HCT116 (cell line): ENCODE data around the gene ABHD12. TPM values are rescaled to one million over a fixed set of nuclear protein-coding genes. Genes with fewer than 3 reads are reported as not detected.

Source experiments
- ATAC-seq: fragments of 200-7000 bp; cut with Tn5 transposase; 2 replicates; pipeline ENCODE4 v1.9.1; 2020; ENCODE audit warnings: mild to moderate bottlenecking, moderate library complexity
- BruUV-seq: library from RNA; stranded (reverse); fragments of 400-500 nt; replicated peaks from 2 replicates; lab custom pipeline; 2021; lab: Mats Ljungman, UMichigan
- CTCF ChIA-PET: fragments of 300-600 bp; sonication (Branson Sonifier 250); formaldehyde crosslinking; loops from one replicate; lab custom pipeline; 2021; ENCODE audit warnings: antibody characterized with exemption; lab: Charles Lee
- POLR2A ChIA-PET: fragments of 300-600, 350-600 bp; sonication (Branson Sonifier 250); formaldehyde crosslinking; loops from one replicate; lab custom pipeline; 2021; ENCODE audit warnings: antibody characterized with exemption; lab: Charles Lee
- RAD21 ChIA-PET, 2 experiments: fragments of 300-600 bp; sonication (Branson Sonifier 250); formaldehyde crosslinking; loops; one replicate each; lab custom pipeline; 2023; ENCODE audit warnings: low total read pairs in 2 of 2; ENCODE audit not compliant: uncharacterized antibody in 2 of 2, unreplicated experiment in 2 of 2, low non-redundant PET in 1 of 2; lab: Charles Lee
- DNase-seq: peaks from one replicate; pipeline ENCODE4 v3.0.0-alpha.2; 2010; ENCODE audit warnings: low read depth, low spot score
- H2AFZ ChIP-seq: fragments of 200-600 bp; shearing (Covaris generic), sonication (generic); 2 replicates; pipeline ENCODE4 v1.6.1; 2017; ENCODE audit warnings: low read depth, mixed run types, mixed read lengths, antibody characterized with exemption, low read length; ENCODE audit not compliant: poor library complexity, severe bottlenecking
- H3K27ac ChIP-seq: 2 replicates; pipeline ENCODE4 v1.5.1; 2012; ENCODE audit warnings: low read depth, low read length
- H3K27me3 ChIP-seq: fragments of 200-600 bp; sonication (generic); 2 replicates; pipeline ENCODE4 v1.6.1; 2016; ENCODE audit warnings: mixed run types, low read length, mixed read lengths; ENCODE audit not compliant: insufficient read depth
- H3K36me3 ChIP-seq, 2 experiments: fragments of 200-500 bp in 1 of 2; fragments of 200-600 bp in 1 of 2; sonication (Bioruptor generic) in 1 of 2; sonication (generic) in 1 of 2; 2 replicates each; pipeline versions ENCODE4 v1.5.1 to v1.6.1; 2014 to 2016; ENCODE audit warnings: low read length in 2 of 2, inconsistent platforms in 1 of 2, mixed read lengths in 1 of 2, mixed run types in 1 of 2; ENCODE audit not compliant: insufficient read depth in 2 of 2, control insufficient read depth in 1 of 2
- H3K4me1 ChIP-seq, 2 experiments: fragments of 200-600 bp in 1 of 2; sonication (generic) in 1 of 2; 2 replicates each; pipeline versions ENCODE4 v1.5.1 to v1.6.1; 2012 to 2017; ENCODE audit warnings: low read length in 2 of 2, inconsistent platforms in 1 of 2, mild to moderate bottlenecking in 1 of 2, mixed read lengths in 1 of 2, mixed run types in 1 of 2, moderate library complexity in 1 of 2; ENCODE audit not compliant: insufficient read depth in 2 of 2, control insufficient read depth in 1 of 2
- H3K4me2 ChIP-seq: fragments of 200-600 bp; sonication (generic); 2 replicates; pipeline ENCODE4 v1.6.1; 2017; ENCODE audit warnings: mixed run types, low read length, mixed read lengths
- H3K4me3 ChIP-seq, 2 experiments: fragments of 200-600 bp in 1 of 2; sonication (generic) in 1 of 2; replicated peaks in 1 of 2; 2 replicates each; pipeline ENCODE4 v1.5.1; 2011 to 2016; ENCODE audit warnings: low read length in 2 of 2, control low read depth in 1 of 2, low read depth in 1 of 2, mild to moderate bottlenecking in 1 of 2, mixed read lengths in 1 of 2, mixed run types in 1 of 2
- H3K79me2 ChIP-seq: fragments of 200-600 bp; sonication (generic); 2 replicates; pipeline ENCODE4 v1.6.1; 2017; ENCODE audit warnings: mild to moderate bottlenecking, mixed run types, low read length, moderate library complexity, mixed read lengths; ENCODE audit not compliant: insufficient read depth
- H3K9ac ChIP-seq: fragments of 200-600 bp; sonication (generic); 2 replicates; pipeline ENCODE4 v1.6.1; 2016; ENCODE audit warnings: low read length, mixed read lengths
- H3K9me2 ChIP-seq: fragments of 200-600 bp; sonication (generic), shearing (Covaris generic); 2 replicates; pipeline ENCODE4 v1.6.1; 2017; ENCODE audit warnings: mixed run types, mild to moderate bottlenecking, moderate library complexity; ENCODE audit not compliant: insufficient read depth
- H3K9me3 ChIP-seq, 2 experiments: fragments of 200-500 bp in 1 of 2; fragments of 200-600 bp in 1 of 2; sonication (Bioruptor generic) in 1 of 2; sonication (generic) in 1 of 2; 2 replicates each; pipeline ENCODE4 v1.6.1; 2014 to 2017; ENCODE audit warnings: low read length in 2 of 2, mixed read lengths in 2 of 2, inconsistent platforms in 1 of 2, low read depth in 1 of 2, mild to moderate bottlenecking in 1 of 2, mixed run types in 1 of 2, moderate library complexity in 1 of 2; ENCODE audit not compliant: control insufficient read depth in 1 of 2, insufficient read depth in 1 of 2
- H4K20me1 ChIP-seq: fragments of 200-600 bp; sonication (generic), shearing (Covaris generic); 2 replicates; pipeline ENCODE4 v1.6.1; 2017; ENCODE audit warnings: mixed run types, mild to moderate bottlenecking, moderate library complexity; ENCODE audit not compliant: insufficient read depth
- EGR1 ChIP-seq: IDR thresholded peaks from 2 replicates; pipeline ENCODE4 v1.6.1; 2012; ENCODE audit warnings: low read depth
- EZH2 ChIP-seq: fragments of 200-600 bp; sonication (generic); IDR thresholded peaks from 2 replicates; pipeline ENCODE4 v1.6.1; 2017; ENCODE audit warnings: antibody characterized with exemption, mixed run types
- EZH2phosphoT487 ChIP-seq: fragments of 200-600 bp; IDR thresholded peaks from 2 replicates; pipeline ENCODE4 v1.6.1; 2018; ENCODE audit warnings: antibody characterized with exemption, borderline replicate concordance
- FOSL1 ChIP-seq: IDR thresholded peaks from 2 replicates; pipeline ENCODE4 v1.6.1; 2012; ENCODE audit warnings: low read depth
- POLR2A ChIP-seq: IDR thresholded peaks from 2 replicates; pipeline ENCODE4 v1.7.0; 2011; ENCODE audit warnings: borderline replicate concordance; ENCODE audit not compliant: insufficient read depth, insufficient read length; ENCODE audit errors: extremely low read depth
- RAD21 ChIP-seq: IDR thresholded peaks from 2 replicates; pipeline ENCODE4 v1.6.1; 2012; ENCODE audit warnings: low read depth, mild to moderate bottlenecking
- SIN3A ChIP-seq: IDR thresholded peaks from 2 replicates; pipeline ENCODE4 v1.6.1; 2012; ENCODE audit warnings: low read depth
- SP1 ChIP-seq: IDR thresholded peaks from 2 replicates; pipeline ENCODE4 v1.6.1; 2012; ENCODE audit warnings: low read depth
- SRF ChIP-seq: IDR thresholded peaks from 2 replicates; pipeline ENCODE4 v1.6.1; 2012; ENCODE audit warnings: low read depth
- TCF7L2 ChIP-seq: IDR thresholded peaks from 2 replicates; pipeline ENCODE4 v1.7.0; 2011; ENCODE audit warnings: borderline replicate concordance, inconsistent platforms; ENCODE audit not compliant: insufficient read depth, insufficient read length; ENCODE audit errors: extremely low read depth
- ZFX ChIP-seq: fragments of 450-650 bp; IDR thresholded peaks from 2 replicates; pipeline ENCODE4 v1.6.1; 2017
- intact Hi-C: fragments of 100-400 bp; cut with micrococcal nuclease; formaldehyde crosslinking; loops from 2 replicates; pipeline ENCODE4 v1.10.0; 2022
- total RNA-seq: library from RNA; stranded (reverse); gene quantifications from one replicate; pipeline ENCODE4 v1.2.1, GENCODE V29; 2021; ENCODE audit not compliant: unreplicated experiment
- TF ChIP-seq, protein P1 (sequence below), 3 experiments: fragments of 200-600 bp in 1 of 3; sonication (generic) in 1 of 3; IDR thresholded peaks in 2 of 3; conservative IDR thresholded peaks in 1 of 3; 2 replicates each; pipeline ENCODE4 v1.5.1; 2012 to 2017; ENCODE audit warnings: low read depth in 2 of 3, low read length in 2 of 3, antibody characterized with exemption in 1 of 3, borderline replicate concordance in 1 of 3, control low read depth in 1 of 3, mild to moderate bottlenecking in 1 of 3, mixed read lengths in 1 of 3, mixed run types in 1 of 3, moderate library complexity in 1 of 3; ENCODE audit not compliant: insufficient read depth in 1 of 3
- TF ChIP-seq, protein P2 (sequence below): IDR thresholded peaks from 2 replicates; pipeline ENCODE4 v1.6.1; 2012
- TF ChIP-seq, protein P3 (sequence below): IDR thresholded peaks from 2 replicates; pipeline ENCODE4 v1.6.1; 2012
- TF ChIP-seq, protein P4 (sequence below): IDR thresholded peaks from 2 replicates; pipeline ENCODE4 v1.6.1; 2012; ENCODE audit warnings: low read depth

ABHD12 gene
- total RNA-seq, 1 experiment from 2014 or later: 31.7 TPM

DNA sequence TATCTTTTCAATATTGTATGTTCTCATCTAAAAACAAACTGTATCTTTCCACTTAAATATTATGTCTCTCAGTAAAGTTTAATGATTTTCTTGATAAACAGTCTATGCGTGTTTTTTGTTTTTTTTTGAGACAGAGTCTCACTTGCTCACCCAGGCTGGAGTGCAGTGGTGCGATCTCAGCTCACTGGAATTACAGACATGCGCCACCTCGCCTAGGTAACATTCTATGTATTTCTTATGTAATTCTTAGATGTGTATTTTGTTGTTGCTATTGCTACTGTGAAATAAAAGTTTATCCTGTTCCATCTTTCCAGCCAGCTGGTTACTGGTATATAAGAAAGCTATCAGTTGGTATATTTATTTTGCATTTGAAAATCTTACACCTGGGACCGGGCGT is 29.4 kb downstream of the ABHD12 start:
- ChIA-PET RAD21 (no interaction called here), POLR2A (no interaction called here)
- BruUV-seq: no TSS peak
- no peak for DNase-seq
- Histone ChIP-seq H3K4me3 (no peak overlapping the region), H3K27me3 (no peaks in the 10 kb centered on the region), H3K4me2 (peak overlapping the region; percentile 22), H3K9me3 (peaks cover 0 to 6% of the 10 kb centered on the region in 2 experiments; a peak in 1 of 4 replicates), H3K36me3 (no peaks in the 10 kb centered on the region), H3K27ac (no peak overlapping the region), H3K4me1 (peaks cover 12 to 29% of the 10 kb centered on the region in 2 experiments)
- ATAC-seq: peak; percentile 49; the same call in 1 of the 2 replicates
- TF ChIP-seq RAD21 (no peak), EZH2 (no peak)
- TF ChIP-seq, all 23 proteins: peak for 0
- Histone ChIP-seq H3K9me2 (no peaks in the 10 kb centered on the region), H2AFZ (no peak overlapping the region), H3K9ac (no peak overlapping the region), H3K79me2 (peaks cover 10% of the 10 kb centered on the region; the same call in 1 of the 2 replicates), H4K20me1 (no peaks in the 10 kb centered on the region)
- CTCF ChIA-PET: no interaction called here
- intact Hi-C loops: no loop called here

DNA sequence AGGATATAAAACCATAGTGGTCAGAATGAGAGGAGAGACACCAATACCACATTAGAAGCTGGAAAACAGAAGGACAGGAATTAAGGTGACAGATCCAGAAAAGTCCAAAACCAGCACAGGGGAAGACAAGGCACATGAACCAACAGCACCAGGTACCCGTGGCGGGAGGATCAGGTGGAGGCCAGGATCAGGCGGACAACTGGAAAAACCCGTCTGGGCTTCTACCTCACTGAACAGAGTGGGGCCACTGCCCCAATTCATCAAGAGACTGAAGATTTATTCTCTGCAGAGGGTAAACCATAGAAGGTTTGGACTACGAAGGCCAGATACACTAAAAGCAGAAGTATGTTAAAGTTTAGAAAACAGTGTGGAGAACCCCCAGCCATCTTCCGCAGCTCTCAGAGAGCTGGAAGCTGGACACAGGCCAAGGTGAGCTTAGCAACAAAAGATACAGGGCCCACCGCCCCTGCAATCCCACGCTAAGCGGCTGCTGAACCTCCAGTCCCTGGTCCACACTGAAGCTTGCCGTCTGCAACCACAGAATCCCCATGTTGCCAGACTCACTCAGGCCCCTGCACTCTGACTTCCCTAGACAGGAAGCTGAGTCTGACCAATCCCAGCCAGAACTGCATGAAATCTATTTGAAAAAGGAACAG is 29.9 kb downstream of the ABHD12 start:
- H3K9ac ChIP-seq: no peak overlapping the region
- H3K9me2 ChIP-seq: no peaks in the 10 kb centered on the region
- peak overlapping the region; percentile 22 for H3K4me2 ChIP-seq
- POLR2A ChIA-PET: no interaction called here
- H3K36me3 ChIP-seq: no peaks in the 10 kb centered on the region
- peaks cover 0 to 6% of the 10 kb centered on the region in 2 experiments; a peak in 1 of 4 replicates for H3K9me3 ChIP-seq
- DNase-seq (no peak), ATAC-seq (peak; percentile 40; the same call in 1 of the 2 replicates)
- no peaks in the 10 kb centered on the region for H3K27me3 ChIP-seq
- H3K4me3 ChIP-seq: no peak overlapping the region
- H3K79me2 ChIP-seq: peaks cover 10% of the 10 kb centered on the region; the same call in 1 of the 2 replicates
- CTCF ChIA-PET: no interaction called here
- no peak overlapping the region for H3K27ac ChIP-seq
- H3K4me1 ChIP-seq: peaks cover 12 to 29% of the 10 kb centered on the region in 2 experiments
- intact Hi-C loops: no loop called here
- no TSS peak for BruUV-seq
- RAD21 ChIA-PET: no interaction called here
- no peaks in the 10 kb centered on the region for H4K20me1 ChIP-seq
- no peak overlapping the region for H2AFZ ChIP-seq
- TF ChIP-seq RAD21 (no peak), EGR1 (no peak), SP1 (no peak), POLR2A (no peak), SIN3A (no peak), SRF (no peak), TCF7L2 (no peak), ZFX (no peak), FOSL1 (no peak), EZH2phosphoT487 (no peak), EZH2 (no peak)
- TF ChIP-seq, protein P1, sequence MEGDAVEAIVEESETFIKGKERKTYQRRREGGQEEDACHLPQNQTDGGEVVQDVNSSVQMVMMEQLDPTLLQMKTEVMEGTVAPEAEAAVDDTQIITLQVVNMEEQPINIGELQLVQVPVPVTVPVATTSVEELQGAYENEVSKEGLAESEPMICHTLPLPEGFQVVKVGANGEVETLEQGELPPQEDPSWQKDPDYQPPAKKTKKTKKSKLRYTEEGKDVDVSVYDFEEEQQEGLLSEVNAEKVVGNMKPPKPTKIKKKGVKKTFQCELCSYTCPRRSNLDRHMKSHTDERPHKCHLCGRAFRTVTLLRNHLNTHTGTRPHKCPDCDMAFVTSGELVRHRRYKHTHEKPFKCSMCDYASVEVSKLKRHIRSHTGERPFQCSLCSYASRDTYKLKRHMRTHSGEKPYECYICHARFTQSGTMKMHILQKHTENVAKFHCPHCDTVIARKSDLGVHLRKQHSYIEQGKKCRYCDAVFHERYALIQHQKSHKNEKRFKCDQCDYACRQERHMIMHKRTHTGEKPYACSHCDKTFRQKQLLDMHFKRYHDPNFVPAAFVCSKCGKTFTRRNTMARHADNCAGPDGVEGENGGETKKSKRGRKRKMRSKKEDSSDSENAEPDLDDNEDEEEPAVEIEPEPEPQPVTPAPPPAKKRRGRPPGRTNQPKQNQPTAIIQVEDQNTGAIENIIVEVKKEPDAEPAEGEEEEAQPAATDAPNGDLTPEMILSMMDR (IDR thresholded peaks at IDR 0.05 in 2 of 3, conservative IDR thresholded peaks at IDR 0.05 in 1 of 3; ENCODE audit: borderline replicate concordance in 1 of 3, insufficient read depth in 1 of 3, low read depth in 2 of 3, low read length in 2 of 3): no peak
- TF ChIP-seq, protein P2, sequence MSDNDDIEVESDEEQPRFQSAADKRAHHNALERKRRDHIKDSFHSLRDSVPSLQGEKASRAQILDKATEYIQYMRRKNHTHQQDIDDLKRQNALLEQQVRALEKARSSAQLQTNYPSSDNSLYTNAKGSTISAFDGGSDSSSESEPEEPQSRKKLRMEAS: no peak
- TF ChIP-seq, protein P3, sequence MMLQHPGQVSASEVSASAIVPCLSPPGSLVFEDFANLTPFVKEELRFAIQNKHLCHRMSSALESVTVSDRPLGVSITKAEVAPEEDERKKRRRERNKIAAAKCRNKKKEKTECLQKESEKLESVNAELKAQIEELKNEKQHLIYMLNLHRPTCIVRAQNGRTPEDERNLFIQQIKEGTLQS: no peak
- TF ChIP-seq, protein P4, sequence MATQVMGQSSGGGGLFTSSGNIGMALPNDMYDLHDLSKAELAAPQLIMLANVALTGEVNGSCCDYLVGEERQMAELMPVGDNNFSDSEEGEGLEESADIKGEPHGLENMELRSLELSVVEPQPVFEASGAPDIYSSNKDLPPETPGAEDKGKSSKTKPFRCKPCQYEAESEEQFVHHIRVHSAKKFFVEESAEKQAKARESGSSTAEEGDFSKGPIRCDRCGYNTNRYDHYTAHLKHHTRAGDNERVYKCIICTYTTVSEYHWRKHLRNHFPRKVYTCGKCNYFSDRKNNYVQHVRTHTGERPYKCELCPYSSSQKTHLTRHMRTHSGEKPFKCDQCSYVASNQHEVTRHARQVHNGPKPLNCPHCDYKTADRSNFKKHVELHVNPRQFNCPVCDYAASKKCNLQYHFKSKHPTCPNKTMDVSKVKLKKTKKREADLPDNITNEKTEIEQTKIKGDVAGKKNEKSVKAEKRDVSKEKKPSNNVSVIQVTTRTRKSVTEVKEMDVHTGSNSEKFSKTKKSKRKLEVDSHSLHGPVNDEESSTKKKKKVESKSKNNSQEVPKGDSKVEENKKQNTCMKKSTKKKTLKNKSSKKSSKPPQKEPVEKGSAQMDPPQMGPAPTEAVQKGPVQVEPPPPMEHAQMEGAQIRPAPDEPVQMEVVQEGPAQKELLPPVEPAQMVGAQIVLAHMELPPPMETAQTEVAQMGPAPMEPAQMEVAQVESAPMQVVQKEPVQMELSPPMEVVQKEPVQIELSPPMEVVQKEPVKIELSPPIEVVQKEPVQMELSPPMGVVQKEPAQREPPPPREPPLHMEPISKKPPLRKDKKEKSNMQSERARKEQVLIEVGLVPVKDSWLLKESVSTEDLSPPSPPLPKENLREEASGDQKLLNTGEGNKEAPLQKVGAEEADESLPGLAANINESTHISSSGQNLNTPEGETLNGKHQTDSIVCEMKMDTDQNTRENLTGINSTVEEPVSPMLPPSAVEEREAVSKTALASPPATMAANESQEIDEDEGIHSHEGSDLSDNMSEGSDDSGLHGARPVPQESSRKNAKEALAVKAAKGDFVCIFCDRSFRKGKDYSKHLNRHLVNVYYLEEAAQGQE: no peak
